Neural cell (in vitro differentiated cells): ENCODE results near the gene IFRD1.

ENCODE experiments used
- EP300 ChIP-seq: fragments of 450-650 bp; conservative IDR thresholded peaks from 2 replicates; pipeline ENCODE4 v1.6.1; 2014; ENCODE audit warnings: antibody characterized with exemption, mild to moderate bottlenecking, moderate library complexity; ENCODE audit not compliant: poor library complexity, severe bottlenecking
- EZH2 ChIP-seq: fragments of 200-600, 300-800 bp; shearing (Covaris generic), sonication (generic); IDR thresholded peaks from 2 replicates; pipeline ENCODE4 v1.6.1; 2014; ENCODE audit warnings: antibody characterized with exemption, low read length, borderline replicate concordance, mild to moderate bottlenecking; ENCODE audit not compliant: insufficient read depth, poor library complexity, severe bottlenecking
- MXI1 ChIP-seq: fragments of 450-650 bp; conservative IDR thresholded peaks from 2 replicates; pipeline ENCODE4 v1.6.1; 2014; ENCODE audit warnings: antibody characterized with exemption, mild to moderate bottlenecking; ENCODE audit not compliant: poor library complexity, severe bottlenecking
- RAD21 ChIP-seq: fragments of 450-650 bp; conservative IDR thresholded peaks from 2 replicates; pipeline ENCODE4 v1.6.1; 2014; ENCODE audit warnings: antibody characterized with exemption, mild to moderate bottlenecking, moderate library complexity
- SMC3 ChIP-seq: fragments of 450-650 bp; conservative IDR thresholded peaks from 2 replicates; pipeline ENCODE4 v1.6.1; 2014; ENCODE audit warnings: antibody characterized with exemption, mild to moderate bottlenecking, moderate library complexity; ENCODE audit not compliant: poor library complexity
- TF ChIP-seq, protein P1 (sequence below): fragments of 450-650 bp; IDR thresholded peaks from 2 replicates; pipeline ENCODE4 v1.5.1; 2014; ENCODE audit warnings: antibody characterized with exemption, mild to moderate bottlenecking, moderate library complexity; ENCODE audit not compliant: poor library complexity, severe bottlenecking
- TF ChIP-seq, protein P2 (sequence below): IDR thresholded peaks from 2 replicates; pipeline ENCODE4 v1.6.1; 2012; ENCODE audit warnings: borderline replicate concordance

DNA sequence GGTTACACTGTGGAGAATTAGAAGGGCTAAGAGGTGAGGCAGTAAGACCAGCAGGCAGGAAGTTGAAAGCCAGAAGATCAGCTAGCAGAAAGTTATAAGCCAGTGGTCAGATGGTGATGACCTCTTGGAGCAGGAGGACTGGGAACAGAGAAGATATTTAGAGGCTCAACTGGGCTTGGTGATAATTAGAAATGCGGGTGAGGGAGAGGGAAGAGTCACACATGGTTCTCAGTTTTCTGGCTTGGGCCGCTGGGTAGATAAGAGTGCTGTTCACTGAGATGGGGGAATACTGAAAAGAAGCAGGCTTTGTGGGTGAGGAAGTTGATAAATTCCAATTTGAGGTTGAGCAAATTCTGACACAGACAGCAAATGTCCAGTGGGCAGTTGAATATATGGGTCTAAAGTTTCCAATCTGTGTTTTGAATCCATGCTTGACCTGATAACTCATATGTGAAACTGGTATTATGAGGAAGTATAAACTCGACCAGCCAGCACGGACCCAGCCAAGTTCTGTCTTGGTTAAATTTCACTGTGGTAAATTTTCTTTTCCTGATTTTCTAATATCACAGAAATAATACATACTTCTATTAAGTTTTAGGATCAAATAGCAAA, 53.2 kb downstream of the IFRD1 start:
- TF ChIP-seq EZH2 (no peak), RAD21 (no peak), EP300 (no peak), SMC3 (no peak), MXI1 (no peak)
- TF ChIP-seq, protein P1, sequence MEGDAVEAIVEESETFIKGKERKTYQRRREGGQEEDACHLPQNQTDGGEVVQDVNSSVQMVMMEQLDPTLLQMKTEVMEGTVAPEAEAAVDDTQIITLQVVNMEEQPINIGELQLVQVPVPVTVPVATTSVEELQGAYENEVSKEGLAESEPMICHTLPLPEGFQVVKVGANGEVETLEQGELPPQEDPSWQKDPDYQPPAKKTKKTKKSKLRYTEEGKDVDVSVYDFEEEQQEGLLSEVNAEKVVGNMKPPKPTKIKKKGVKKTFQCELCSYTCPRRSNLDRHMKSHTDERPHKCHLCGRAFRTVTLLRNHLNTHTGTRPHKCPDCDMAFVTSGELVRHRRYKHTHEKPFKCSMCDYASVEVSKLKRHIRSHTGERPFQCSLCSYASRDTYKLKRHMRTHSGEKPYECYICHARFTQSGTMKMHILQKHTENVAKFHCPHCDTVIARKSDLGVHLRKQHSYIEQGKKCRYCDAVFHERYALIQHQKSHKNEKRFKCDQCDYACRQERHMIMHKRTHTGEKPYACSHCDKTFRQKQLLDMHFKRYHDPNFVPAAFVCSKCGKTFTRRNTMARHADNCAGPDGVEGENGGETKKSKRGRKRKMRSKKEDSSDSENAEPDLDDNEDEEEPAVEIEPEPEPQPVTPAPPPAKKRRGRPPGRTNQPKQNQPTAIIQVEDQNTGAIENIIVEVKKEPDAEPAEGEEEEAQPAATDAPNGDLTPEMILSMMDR = no peak
- TF ChIP-seq, protein P2, sequence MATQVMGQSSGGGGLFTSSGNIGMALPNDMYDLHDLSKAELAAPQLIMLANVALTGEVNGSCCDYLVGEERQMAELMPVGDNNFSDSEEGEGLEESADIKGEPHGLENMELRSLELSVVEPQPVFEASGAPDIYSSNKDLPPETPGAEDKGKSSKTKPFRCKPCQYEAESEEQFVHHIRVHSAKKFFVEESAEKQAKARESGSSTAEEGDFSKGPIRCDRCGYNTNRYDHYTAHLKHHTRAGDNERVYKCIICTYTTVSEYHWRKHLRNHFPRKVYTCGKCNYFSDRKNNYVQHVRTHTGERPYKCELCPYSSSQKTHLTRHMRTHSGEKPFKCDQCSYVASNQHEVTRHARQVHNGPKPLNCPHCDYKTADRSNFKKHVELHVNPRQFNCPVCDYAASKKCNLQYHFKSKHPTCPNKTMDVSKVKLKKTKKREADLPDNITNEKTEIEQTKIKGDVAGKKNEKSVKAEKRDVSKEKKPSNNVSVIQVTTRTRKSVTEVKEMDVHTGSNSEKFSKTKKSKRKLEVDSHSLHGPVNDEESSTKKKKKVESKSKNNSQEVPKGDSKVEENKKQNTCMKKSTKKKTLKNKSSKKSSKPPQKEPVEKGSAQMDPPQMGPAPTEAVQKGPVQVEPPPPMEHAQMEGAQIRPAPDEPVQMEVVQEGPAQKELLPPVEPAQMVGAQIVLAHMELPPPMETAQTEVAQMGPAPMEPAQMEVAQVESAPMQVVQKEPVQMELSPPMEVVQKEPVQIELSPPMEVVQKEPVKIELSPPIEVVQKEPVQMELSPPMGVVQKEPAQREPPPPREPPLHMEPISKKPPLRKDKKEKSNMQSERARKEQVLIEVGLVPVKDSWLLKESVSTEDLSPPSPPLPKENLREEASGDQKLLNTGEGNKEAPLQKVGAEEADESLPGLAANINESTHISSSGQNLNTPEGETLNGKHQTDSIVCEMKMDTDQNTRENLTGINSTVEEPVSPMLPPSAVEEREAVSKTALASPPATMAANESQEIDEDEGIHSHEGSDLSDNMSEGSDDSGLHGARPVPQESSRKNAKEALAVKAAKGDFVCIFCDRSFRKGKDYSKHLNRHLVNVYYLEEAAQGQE = no peak
